GM12878 (cell line): ENCODE data around the gene THRB. TPM values are rescaled to one million over a fixed set of nuclear protein-coding genes. Genes with fewer than 3 reads are reported as not detected.
A peak's percentile ranks its signal among the peaks of the same experiment; 100 is the strongest.

Experiments used
- ATF7 ChIP-seq: fragments of 450-650 bp; IDR thresholded peaks from 2 replicates; pipeline ENCODE4 v1.6.1; 2016; ENCODE audit warnings: low read depth, mild to moderate bottlenecking
- CREB1 ChIP-seq: IDR thresholded peaks from 2 replicates; pipeline ENCODE4 v1.6.1; 2012; ENCODE audit warnings: low read depth, mild to moderate bottlenecking, inconsistent platforms
- EP300 ChIP-seq, 2 experiments: fragments of 150-350 bp in 1 of 2; IDR thresholded peaks; 2 replicates each; pipeline ENCODE4 v1.6.1; 2011 to 2012; ENCODE audit warnings: low read depth in 2 of 2, low read length in 2 of 2, borderline replicate concordance in 1 of 2, improper control_type of control experiment in 1 of 2, inconsistent platforms in 1 of 2; ENCODE audit not compliant: control insufficient read depth in 1 of 2
- HCFC1 ChIP-seq: fragments of 150-350 bp; IDR thresholded peaks from 2 replicates; pipeline ENCODE4 v1.6.1; 2014; ENCODE audit warnings: low read length
- IKZF2 ChIP-seq, 2 experiments: fragments of 450-650 bp; IDR thresholded peaks; 2 replicates each; pipeline ENCODE4 v1.6.1; 2017; ENCODE audit warnings: mild to moderate bottlenecking in 2 of 2, moderate library complexity in 2 of 2
- JUNB ChIP-seq: IDR thresholded peaks from 2 replicates; pipeline ENCODE4 v1.6.1; 2016; ENCODE audit warnings: antibody characterized with exemption, mild to moderate bottlenecking
- LARP7 ChIP-seq: fragments of 450-650 bp; IDR thresholded peaks from 2 replicates; pipeline ENCODE4 v1.6.1; 2017; ENCODE audit warnings: mild to moderate bottlenecking
- RUNX3 ChIP-seq: IDR thresholded peaks from 2 replicates; pipeline ENCODE4 v1.6.1; 2012; ENCODE audit warnings: low read length, inconsistent platforms
- SMAD1 ChIP-seq: fragments of 450-650 bp; IDR thresholded peaks from 2 replicates; pipeline ENCODE4 v1.6.1; 2018; ENCODE audit warnings: mild to moderate bottlenecking, low read depth; ENCODE audit not compliant: partially characterized antibody
- SMARCA5 ChIP-seq: fragments of 450-650 bp; IDR thresholded peaks from 2 replicates; pipeline ENCODE4 v1.6.1; 2017; ENCODE audit warnings: mild to moderate bottlenecking
- SP1 ChIP-seq: IDR thresholded peaks from one replicate; pipeline ENCODE4 v1.6.1; 2011; ENCODE audit warnings: low read depth, low read length
- YY1 ChIP-seq: IDR thresholded peaks from 2 replicates; pipeline ENCODE4 v1.6.1; 2011; ENCODE audit warnings: low read depth, mild to moderate bottlenecking, low read length
- ZNF274 ChIP-seq: IDR thresholded peaks from one replicate; pipeline ENCODE4 v1.8.0; 2011; ENCODE audit not compliant: insufficient read length, insufficient read depth
- ZZZ3 ChIP-seq: IDR thresholded peaks from 2 replicates; pipeline ENCODE4 v1.6.1; 2011; ENCODE audit warnings: low read depth; ENCODE audit not compliant: control insufficient read depth, insufficient read length
- polyA plus RNA-seq, 11 experiments: library from polyadenylated mRNA; depleted of rRNA in 4 of 11; unstranded in 6 of 11; stranded (reverse) in 5 of 11; fragments of >200 nt; fragmentation: Nextera tagmentation in 4 of 11; fragmentation: Illumina TruSeq in 1 of 11; extraction: Ambion mirVana in 4 of 11; extraction: Trizol in 1 of 11; gene quantifications; 1 replicate in 1 of 11; 2 replicates in 10 of 11; pipeline versions ENCODE4 v1.2.1 to v1.2.3, GENCODE V29; 2011 to 2016; ENCODE audit warnings: inconsistent platforms in 2 of 11, missing spikeins in 2 of 11, low read depth in 1 of 11
- total RNA-seq, 4 experiments: library from RNA; depleted of rRNA in 3 of 4; stranded (reverse); fragments of >200 nt in 3 of 4; fragmentation: Illumina TruSeq in 1 of 4; extraction: Trizol in 1 of 4; gene quantifications; 2 replicates each; pipeline versions ENCODE4 v1.2.1 to v1.2.3, GENCODE V29; 2013 to 2021
- TF ChIP-seq, protein P1 (sequence below): IDR thresholded peaks from 2 replicates; pipeline ENCODE4 v1.6.1; 2011; ENCODE audit warnings: low read depth, low read length, improper control_type of control experiment, borderline replicate concordance
- TF ChIP-seq, protein P2 (sequence below): fragments of 450-650 bp; IDR thresholded peaks from 2 replicates; pipeline ENCODE4 v1.6.1; 2016; ENCODE audit warnings: mild to moderate bottlenecking
- TF ChIP-seq, protein P3 (sequence below): fragments of 450-650 bp; IDR thresholded peaks from 2 replicates; pipeline ENCODE4 v1.6.1; 2016; ENCODE audit warnings: mild to moderate bottlenecking
- TF ChIP-seq, protein P4 (sequence below), 3 experiments: IDR thresholded peaks in 2 of 3; conservative IDR thresholded peaks in 1 of 3; 2 replicates each; pipeline ENCODE4 v1.5.1; 2011; ENCODE audit warnings: low read depth in 3 of 3, low read length in 3 of 3, mild to moderate bottlenecking in 3 of 3, control low read depth in 2 of 3, moderate library complexity in 2 of 3, inconsistent platforms in 1 of 3, mixed read lengths in 1 of 3; ENCODE audit not compliant: control insufficient read depth in 2 of 3, insufficient read depth in 1 of 3; ENCODE audit errors: extremely low read depth in 1 of 3
- TF ChIP-seq, protein P5 (sequence below): IDR thresholded peaks from 2 replicates; pipeline ENCODE4 v1.6.1; 2012; ENCODE audit warnings: mild to moderate bottlenecking, low read depth, low read length

The THRB gene
- total and polyA plus RNA-seq, 10 of the 15 experiments (the other 5 are each of a cell fraction or from before 2014, with no cell fraction given) = 0.05 TPM; not detected in 9

DNA sequence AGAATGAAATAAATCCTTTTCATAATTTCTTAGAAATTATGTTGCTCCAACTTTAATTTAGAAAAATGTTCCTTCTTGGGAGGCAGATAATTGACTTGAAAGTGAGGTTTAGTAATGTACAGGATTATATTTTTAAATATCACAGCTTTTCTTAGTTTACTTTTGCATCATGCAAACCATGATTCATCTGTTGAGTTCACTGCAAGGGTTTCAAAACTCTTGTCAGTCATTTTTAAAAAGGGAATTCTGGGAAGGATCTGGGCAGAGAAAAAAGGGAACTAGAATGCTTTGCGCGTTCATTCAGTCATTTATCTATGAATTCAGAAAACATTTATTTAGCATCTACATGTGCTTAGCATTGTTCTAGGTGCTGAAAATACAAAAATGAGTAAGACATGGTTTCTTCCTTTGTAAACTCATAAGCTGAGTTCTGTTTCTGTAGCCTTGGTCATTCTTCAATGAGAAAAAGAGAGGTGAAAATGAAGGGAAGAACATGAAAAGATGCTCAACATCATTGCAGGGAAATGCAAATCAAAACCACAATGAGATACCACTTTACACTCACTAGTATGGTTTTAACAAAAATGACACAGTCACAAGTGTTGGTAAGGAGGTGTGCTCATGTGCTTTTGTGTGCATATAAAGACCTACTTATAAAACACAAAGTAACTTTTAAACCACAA is 340.5 kb downstream of the THRB start (continued):
- TF ChIP-seq, protein P1, sequence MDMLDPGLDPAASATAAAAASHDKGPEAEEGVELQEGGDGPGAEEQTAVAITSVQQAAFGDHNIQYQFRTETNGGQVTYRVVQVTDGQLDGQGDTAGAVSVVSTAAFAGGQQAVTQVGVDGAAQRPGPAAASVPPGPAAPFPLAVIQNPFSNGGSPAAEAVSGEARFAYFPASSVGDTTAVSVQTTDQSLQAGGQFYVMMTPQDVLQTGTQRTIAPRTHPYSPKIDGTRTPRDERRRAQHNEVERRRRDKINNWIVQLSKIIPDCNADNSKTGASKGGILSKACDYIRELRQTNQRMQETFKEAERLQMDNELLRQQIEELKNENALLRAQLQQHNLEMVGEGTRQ = no peak
- TF ChIP-seq ZNF274 (no peak), YY1 (no peak), RUNX3 (peak; percentile 69), JUNB (peak; percentile 50), CREB1 (no peak), IKZF2 (IDR thresholded peaks at IDR 0.05) (0 out of 4 replicates have a peak, but pooled peaks of 1 of the 2 experiments have one; percentile 34), HCFC1 (no peak), ATF7 (no peak), LARP7 (no peak), EP300 (IDR thresholded peaks at IDR 0.05; ENCODE audit: borderline replicate concordance in 1 of 2, control insufficient read depth in 1 of 2, low read depth in 2 of 2, low read length in 2 of 2) (peak in 1 of 2 experiments; percentile 11; a peak in 1 of 4 replicates), SMARCA5 (no peak), ZZZ3 (no peak), SMAD1 (no peak), SP1 (no peak)
- TF ChIP-seq, protein P2, sequence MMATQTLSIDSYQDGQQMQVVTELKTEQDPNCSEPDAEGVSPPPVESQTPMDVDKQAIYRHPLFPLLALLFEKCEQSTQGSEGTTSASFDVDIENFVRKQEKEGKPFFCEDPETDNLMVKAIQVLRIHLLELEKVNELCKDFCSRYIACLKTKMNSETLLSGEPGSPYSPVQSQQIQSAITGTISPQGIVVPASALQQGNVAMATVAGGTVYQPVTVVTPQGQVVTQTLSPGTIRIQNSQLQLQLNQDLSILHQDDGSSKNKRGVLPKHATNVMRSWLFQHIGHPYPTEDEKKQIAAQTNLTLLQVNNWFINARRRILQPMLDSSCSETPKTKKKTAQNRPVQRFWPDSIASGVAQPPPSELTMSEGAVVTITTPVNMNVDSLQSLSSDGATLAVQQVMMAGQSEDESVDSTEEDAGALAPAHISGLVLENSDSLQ = peak; percentile 7; the same call in 1 of the 2 replicates
- TF ChIP-seq, protein P3, sequence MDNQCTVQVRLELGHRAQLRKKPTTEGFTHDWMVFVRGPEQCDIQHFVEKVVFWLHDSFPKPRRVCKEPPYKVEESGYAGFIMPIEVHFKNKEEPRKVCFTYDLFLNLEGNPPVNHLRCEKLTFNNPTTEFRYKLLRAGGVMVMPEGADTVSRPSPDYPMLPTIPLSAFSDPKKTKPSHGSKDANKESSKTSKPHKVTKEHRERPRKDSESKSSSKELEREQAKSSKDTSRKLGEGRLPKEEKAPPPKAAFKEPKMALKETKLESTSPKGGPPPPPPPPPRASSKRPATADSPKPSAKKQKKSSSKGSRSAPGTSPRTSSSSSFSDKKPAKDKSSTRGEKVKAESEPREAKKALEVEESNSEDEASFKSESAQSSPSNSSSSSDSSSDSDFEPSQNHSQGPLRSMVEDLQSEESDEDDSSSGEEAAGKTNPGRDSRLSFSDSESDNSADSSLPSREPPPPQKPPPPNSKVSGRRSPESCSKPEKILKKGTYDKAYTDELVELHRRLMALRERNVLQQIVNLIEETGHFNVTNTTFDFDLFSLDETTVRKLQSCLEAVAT = no peak
- TF ChIP-seq, protein P4, sequence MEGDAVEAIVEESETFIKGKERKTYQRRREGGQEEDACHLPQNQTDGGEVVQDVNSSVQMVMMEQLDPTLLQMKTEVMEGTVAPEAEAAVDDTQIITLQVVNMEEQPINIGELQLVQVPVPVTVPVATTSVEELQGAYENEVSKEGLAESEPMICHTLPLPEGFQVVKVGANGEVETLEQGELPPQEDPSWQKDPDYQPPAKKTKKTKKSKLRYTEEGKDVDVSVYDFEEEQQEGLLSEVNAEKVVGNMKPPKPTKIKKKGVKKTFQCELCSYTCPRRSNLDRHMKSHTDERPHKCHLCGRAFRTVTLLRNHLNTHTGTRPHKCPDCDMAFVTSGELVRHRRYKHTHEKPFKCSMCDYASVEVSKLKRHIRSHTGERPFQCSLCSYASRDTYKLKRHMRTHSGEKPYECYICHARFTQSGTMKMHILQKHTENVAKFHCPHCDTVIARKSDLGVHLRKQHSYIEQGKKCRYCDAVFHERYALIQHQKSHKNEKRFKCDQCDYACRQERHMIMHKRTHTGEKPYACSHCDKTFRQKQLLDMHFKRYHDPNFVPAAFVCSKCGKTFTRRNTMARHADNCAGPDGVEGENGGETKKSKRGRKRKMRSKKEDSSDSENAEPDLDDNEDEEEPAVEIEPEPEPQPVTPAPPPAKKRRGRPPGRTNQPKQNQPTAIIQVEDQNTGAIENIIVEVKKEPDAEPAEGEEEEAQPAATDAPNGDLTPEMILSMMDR (IDR thresholded peaks at IDR 0.05 in 2 of 3, conservative IDR thresholded peaks at IDR 0.05 in 1 of 3; ENCODE audit: control insufficient read depth in 2 of 3, extremely low read depth in 1 of 3, insufficient read depth in 1 of 3, low read depth in 3 of 3, low read length in 3 of 3) = no peak
- TF ChIP-seq, protein P5, sequence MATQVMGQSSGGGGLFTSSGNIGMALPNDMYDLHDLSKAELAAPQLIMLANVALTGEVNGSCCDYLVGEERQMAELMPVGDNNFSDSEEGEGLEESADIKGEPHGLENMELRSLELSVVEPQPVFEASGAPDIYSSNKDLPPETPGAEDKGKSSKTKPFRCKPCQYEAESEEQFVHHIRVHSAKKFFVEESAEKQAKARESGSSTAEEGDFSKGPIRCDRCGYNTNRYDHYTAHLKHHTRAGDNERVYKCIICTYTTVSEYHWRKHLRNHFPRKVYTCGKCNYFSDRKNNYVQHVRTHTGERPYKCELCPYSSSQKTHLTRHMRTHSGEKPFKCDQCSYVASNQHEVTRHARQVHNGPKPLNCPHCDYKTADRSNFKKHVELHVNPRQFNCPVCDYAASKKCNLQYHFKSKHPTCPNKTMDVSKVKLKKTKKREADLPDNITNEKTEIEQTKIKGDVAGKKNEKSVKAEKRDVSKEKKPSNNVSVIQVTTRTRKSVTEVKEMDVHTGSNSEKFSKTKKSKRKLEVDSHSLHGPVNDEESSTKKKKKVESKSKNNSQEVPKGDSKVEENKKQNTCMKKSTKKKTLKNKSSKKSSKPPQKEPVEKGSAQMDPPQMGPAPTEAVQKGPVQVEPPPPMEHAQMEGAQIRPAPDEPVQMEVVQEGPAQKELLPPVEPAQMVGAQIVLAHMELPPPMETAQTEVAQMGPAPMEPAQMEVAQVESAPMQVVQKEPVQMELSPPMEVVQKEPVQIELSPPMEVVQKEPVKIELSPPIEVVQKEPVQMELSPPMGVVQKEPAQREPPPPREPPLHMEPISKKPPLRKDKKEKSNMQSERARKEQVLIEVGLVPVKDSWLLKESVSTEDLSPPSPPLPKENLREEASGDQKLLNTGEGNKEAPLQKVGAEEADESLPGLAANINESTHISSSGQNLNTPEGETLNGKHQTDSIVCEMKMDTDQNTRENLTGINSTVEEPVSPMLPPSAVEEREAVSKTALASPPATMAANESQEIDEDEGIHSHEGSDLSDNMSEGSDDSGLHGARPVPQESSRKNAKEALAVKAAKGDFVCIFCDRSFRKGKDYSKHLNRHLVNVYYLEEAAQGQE = no peak
